Fibroblast of lung (primary cell): ENCODE data around the gene NPC1L1.

Experiments used
- EZH2 ChIP-seq: IDR thresholded peaks from 2 replicates; pipeline ENCODE4 v1.5.1; 2012; ENCODE audit warnings: low read length, control low read depth, mild to moderate bottlenecking; ENCODE audit errors: missing control alignments
- TF ChIP-seq, protein P1 (sequence below), 2 donors: IDR thresholded peaks in 1 of 2; conservative IDR thresholded peaks in 1 of 2; 1 replicate in 1 of 2; 2 replicates in 1 of 2; pipeline ENCODE4 v1.5.1; 2011 to 2012; ENCODE audit warnings: low read length in 2 of 2, control low read depth in 1 of 2, inconsistent platforms in 1 of 2, low read depth in 1 of 2, mild to moderate bottlenecking in 1 of 2

DNA sequence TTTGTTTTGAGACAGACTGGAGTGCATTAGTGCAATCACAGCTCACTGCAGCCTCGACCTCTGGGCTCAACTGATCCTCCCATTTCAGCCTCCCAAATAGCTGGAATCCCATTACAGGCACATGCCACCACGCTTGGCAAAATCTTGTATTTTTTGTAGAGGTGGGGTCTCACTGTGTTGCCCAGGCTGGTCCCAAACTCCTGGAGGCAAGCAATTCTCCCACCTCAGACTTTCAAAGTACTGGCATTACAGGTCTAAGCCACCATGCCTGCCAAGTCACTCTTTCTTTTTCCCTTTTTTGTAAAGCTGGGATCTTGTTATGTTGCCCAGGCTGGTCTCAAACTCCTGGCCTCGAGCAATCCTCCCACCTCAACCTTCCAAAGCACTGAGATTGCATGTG is 8.3 kb upstream of the NPC1L1 start:
- TF ChIP-seq, protein P1, sequence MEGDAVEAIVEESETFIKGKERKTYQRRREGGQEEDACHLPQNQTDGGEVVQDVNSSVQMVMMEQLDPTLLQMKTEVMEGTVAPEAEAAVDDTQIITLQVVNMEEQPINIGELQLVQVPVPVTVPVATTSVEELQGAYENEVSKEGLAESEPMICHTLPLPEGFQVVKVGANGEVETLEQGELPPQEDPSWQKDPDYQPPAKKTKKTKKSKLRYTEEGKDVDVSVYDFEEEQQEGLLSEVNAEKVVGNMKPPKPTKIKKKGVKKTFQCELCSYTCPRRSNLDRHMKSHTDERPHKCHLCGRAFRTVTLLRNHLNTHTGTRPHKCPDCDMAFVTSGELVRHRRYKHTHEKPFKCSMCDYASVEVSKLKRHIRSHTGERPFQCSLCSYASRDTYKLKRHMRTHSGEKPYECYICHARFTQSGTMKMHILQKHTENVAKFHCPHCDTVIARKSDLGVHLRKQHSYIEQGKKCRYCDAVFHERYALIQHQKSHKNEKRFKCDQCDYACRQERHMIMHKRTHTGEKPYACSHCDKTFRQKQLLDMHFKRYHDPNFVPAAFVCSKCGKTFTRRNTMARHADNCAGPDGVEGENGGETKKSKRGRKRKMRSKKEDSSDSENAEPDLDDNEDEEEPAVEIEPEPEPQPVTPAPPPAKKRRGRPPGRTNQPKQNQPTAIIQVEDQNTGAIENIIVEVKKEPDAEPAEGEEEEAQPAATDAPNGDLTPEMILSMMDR (conservative IDR thresholded peaks at IDR 0.05 in 1 of 2, IDR thresholded peaks at IDR 0.05 in 1 of 2; ENCODE audit: low read depth in 1 of 2, low read length in 2 of 2), result no peak
- no peak for TF ChIP-seq EZH2
